Fibroblast of skin of abdomen (primary cell): ENCODE data around the gene TMPRSS12.
"Not testable (repeated sequence)": the region's sequence is repeated elsewhere in the genome, so short reads cannot be mapped to it uniquely, and the experiment has no call there.

Experiments used
- DNase-seq: peaks from one replicate; pipeline ENCODE4 v3.0.0-alpha.2; 2013

Gene TMPRSS12

GRCh38 chr12:50926932-50927331, 84.2 kb downstream of the TMPRSS12 start:
- not testable (repeated sequence) for DNase-seq

GRCh38 chr12:50927356-50927755, 84.6 kb downstream of the TMPRSS12 start:
- DNase-seq, result no peak

GRCh38 chr12:50927766-50928224, 85.1 kb downstream of the TMPRSS12 start:
- no peak for DNase-seq

- no peak for DNase-seq
Observed at GRCh38 chr12:50928392-50928791, 85.7 kb downstream of the TMPRSS12 start.

- no peak for DNase-seq
Observed at GRCh38 chr12:50929831-50930230, 87.1 kb downstream of the TMPRSS12 start.

GRCh38 chr12:50930477-50930876, 87.8 kb downstream of the TMPRSS12 start:
- DNase-seq, result not testable (repeated sequence)

- DNase-seq, result no peak
Observed at GRCh38 chr12:50932787-50933280, 90.1 kb downstream of the TMPRSS12 start.

- DNase-seq, result no peak
Observed at GRCh38 chr12:50933459-50934124, 90.9 kb downstream of the TMPRSS12 start.

- DNase-seq, result no peak
Observed at GRCh38 chr12:50934371-50934851, 91.7 kb downstream of the TMPRSS12 start.

GRCh38 chr12:50934981-50935807, 92.5 kb downstream of the TMPRSS12 start:
- DNase-seq, result peak; percentile 17

- DNase-seq, result no peak
Observed at GRCh38 chr12:50936821-50937530, 94.2 kb downstream of the TMPRSS12 start.
